DOHH2 (cell line): Measurements from ENCODE around the gene SBK1.

Source experiments
- EZH2phosphoT487 ChIP-seq: fragments of 200-600 bp; sonication (generic); IDR thresholded peaks from 2 replicates; pipeline ENCODE4 v1.6.1; 2017; ENCODE audit warnings: borderline replicate concordance, mild to moderate bottlenecking, antibody characterized with exemption, low read length, moderate library complexity, mixed read lengths
- TF ChIP-seq, protein P1 (sequence below): fragments of 200-600 bp; sonication (generic); IDR thresholded peaks from one replicate; pipeline ENCODE4 v1.5.1; 2014; ENCODE audit warnings: antibody characterized with exemption, mild to moderate bottlenecking, low read depth, low read length; ENCODE audit not compliant: poor library complexity, severe bottlenecking

- TF ChIP-seq, protein P1, sequence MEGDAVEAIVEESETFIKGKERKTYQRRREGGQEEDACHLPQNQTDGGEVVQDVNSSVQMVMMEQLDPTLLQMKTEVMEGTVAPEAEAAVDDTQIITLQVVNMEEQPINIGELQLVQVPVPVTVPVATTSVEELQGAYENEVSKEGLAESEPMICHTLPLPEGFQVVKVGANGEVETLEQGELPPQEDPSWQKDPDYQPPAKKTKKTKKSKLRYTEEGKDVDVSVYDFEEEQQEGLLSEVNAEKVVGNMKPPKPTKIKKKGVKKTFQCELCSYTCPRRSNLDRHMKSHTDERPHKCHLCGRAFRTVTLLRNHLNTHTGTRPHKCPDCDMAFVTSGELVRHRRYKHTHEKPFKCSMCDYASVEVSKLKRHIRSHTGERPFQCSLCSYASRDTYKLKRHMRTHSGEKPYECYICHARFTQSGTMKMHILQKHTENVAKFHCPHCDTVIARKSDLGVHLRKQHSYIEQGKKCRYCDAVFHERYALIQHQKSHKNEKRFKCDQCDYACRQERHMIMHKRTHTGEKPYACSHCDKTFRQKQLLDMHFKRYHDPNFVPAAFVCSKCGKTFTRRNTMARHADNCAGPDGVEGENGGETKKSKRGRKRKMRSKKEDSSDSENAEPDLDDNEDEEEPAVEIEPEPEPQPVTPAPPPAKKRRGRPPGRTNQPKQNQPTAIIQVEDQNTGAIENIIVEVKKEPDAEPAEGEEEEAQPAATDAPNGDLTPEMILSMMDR = no peak
- no peak for TF ChIP-seq EZH2phosphoT487
These were observed 29.0 kb upstream of the SBK1 start for GRCh38 chr16:28263305-28263704.
